MV-4-11 (cell line): Measurements from ENCODE around the gene TSKU.
A peak's percentile ranks its signal among the peaks of the same experiment; 100 is the strongest.
"Not testable (repeated sequence)": the region's sequence is repeated elsewhere in the genome, so short reads cannot be mapped to it uniquely, and the experiment has no call there.

Experiments used
- DNase-seq: peaks from one replicate; lab custom pipeline; 2025; lab: John Stamatoyannopoulos, UW

The TSKU gene

GRCh38 chr11:76788661-76789442, 5.7 kb downstream of the TSKU start:
- DNase-seq: no peak

GRCh38 chr11:76789443-76789719, 6.2 kb downstream of the TSKU start:
- no peak for DNase-seq

- no peak for DNase-seq
These were observed 7.1 kb downstream of the TSKU start for GRCh38 chr11:76790251-76790650.

- not testable (repeated sequence) for DNase-seq
These were observed 8.0 kb downstream of the TSKU start for GRCh38 chr11:76791002-76791770.

- peak; percentile 47 for DNase-seq
These were observed 8.7 kb downstream of the TSKU start for GRCh38 chr11:76791861-76792260.

GRCh38 chr11:76792505-76793264, 9.5 kb downstream of the TSKU start:
- DNase-seq: no peak

- no peak for DNase-seq
These were observed 10.5 kb downstream of the TSKU start for GRCh38 chr11:76793391-76794291.

GRCh38 chr11:76794371-76795289, 11.5 kb downstream of the TSKU start:
- no peak for DNase-seq

GRCh38 chr11:76795290-76795935, 12.3 kb downstream of the TSKU start:
- DNase-seq: no peak

GRCh38 chr11:76795936-76796441, 12.8 kb downstream of the TSKU start:
- DNase-seq: no peak

GRCh38 chr11:76796511-76797198, 13.5 kb downstream of the TSKU start:
- DNase-seq: no peak

GRCh38 chr11:76797341-76798201, 14.4 kb downstream of the TSKU start:
- DNase-seq: no peak

GRCh38 chr11:76798202-76798581, 15.0 kb downstream of the TSKU start:
- no peak for DNase-seq

- DNase-seq: no peak
These were observed 15.5 kb downstream of the TSKU start for GRCh38 chr11:76798671-76799065.

GRCh38 chr11:76799066-76799804, 16.1 kb downstream of the TSKU start:
- peak; percentile 52 for DNase-seq

- no peak for DNase-seq
These were observed 17.5 kb downstream of the TSKU start for GRCh38 chr11:76800466-76801200.

GRCh38 chr11:76801225-76801624, 18.1 kb downstream of the TSKU start:
- DNase-seq: no peak
